ENCODE results near the gene TFDP1. TPM values are rescaled to one million over a fixed set of nuclear protein-coding genes. Genes with fewer than 3 reads are reported as not detected.
"Not testable (repeated sequence)": the region's sequence is repeated elsewhere in the genome, so short reads cannot be mapped to it uniquely, and the experiment has no call there.

TFDP1 gene
- total RNA-seq, 5 donors from 2014 or later (not counting 1 experiment from before 2014, with no cell fraction given), result 25.8 to 38.3 (median 34.1) TPM

DNA sequence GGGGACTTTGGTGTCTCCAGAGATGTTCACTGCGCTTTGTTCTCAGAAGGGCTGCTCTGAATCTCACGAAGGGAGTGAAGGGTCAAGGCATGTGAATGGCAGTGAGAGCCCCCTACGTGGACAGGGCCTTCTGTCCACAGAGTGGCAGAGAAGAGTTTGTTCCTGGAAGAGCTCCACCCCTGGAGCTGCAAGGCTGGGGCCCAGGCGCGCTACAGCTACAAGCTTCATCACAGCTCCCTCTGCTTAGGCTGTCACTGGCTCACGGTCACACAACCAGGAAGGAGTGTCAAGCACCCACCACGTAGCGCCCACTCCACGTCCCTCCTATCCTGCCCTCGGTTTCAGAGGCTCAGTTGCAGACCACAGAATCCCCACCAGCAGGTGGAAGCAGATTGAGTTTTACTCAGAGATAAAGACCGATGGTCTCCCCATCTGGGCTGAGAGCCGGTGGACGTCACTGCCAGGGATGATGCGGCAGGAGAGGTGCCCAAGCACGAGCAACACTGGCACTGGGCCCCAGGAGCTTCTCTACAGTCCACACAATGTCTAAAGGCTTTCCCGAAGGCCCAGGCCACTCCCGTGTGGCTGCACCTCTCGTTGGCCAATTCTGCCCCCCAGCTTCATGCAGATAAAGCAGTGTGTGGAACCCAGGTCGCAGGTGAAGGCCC is 23.0 kb upstream of the TFDP1 start:
- Histone ChIP-seq H3K27ac (ENCODE audit: low read length) (no peak overlapping the region), H3K36me3 (ENCODE audit: control insufficient read depth in 2 of 2, extremely low read depth in 1 of 2, insufficient read depth in 1 of 2, low read length in 1 of 2) (no peaks in the 10 kb centered on the region), H3K27me3 (replicated peaks in 1 of 2; ENCODE audit: control insufficient read depth in 2 of 2, extremely low read depth in 1 of 2, insufficient read depth in 2 of 2, low read length in 1 of 2) (peaks cover 0 to 26% of the 10 kb centered on the region in 2 experiments), H3K9me3 (no peaks in the 10 kb centered on the region), H3K4me1 (ENCODE audit: control insufficient read depth in 1 of 2, extremely low read depth in 1 of 2, insufficient read depth in 2 of 2, low read length in 2 of 2) (peaks cover 0 to 5% of the 10 kb centered on the region in 2 experiments), H3K4me3 (ENCODE audit: control insufficient read depth in 1 of 2, extremely low read depth in 1 of 2, low read length in 1 of 2) (no peak overlapping the region)
- Mint-ChIP-seq H3K9me3 (no peaks in the 10 kb centered on the region), H3K4me1 (peaks cover 0 to 4% (median 3%) of the 10 kb centered on the region in 3 donors), H3K4me3 (no peak overlapping the region), H3K36me3 (no peaks in the 10 kb centered on the region), H3K27ac (no peak overlapping the region), H3K27me3 (peaks cover 5 to 6% of the 10 kb centered on the region in 2 donors)
- ATAC-seq (replicated peaks in 1 of 4) (no peak), DNase-seq (no peak)
- ChIA-PET CTCF (interaction anchor here (0.6 to 0.8 kb wide), 2 partner anchors 15 to 41 kb away, joined by 3 read pairs; no protein-coding TSS in a partner anchor), POLR2A (no interaction called here)
- 85% methylated on average over 18 of the region's 19 CpGs for WGBS (ENCODE audit: insufficient coverage)

DNA sequence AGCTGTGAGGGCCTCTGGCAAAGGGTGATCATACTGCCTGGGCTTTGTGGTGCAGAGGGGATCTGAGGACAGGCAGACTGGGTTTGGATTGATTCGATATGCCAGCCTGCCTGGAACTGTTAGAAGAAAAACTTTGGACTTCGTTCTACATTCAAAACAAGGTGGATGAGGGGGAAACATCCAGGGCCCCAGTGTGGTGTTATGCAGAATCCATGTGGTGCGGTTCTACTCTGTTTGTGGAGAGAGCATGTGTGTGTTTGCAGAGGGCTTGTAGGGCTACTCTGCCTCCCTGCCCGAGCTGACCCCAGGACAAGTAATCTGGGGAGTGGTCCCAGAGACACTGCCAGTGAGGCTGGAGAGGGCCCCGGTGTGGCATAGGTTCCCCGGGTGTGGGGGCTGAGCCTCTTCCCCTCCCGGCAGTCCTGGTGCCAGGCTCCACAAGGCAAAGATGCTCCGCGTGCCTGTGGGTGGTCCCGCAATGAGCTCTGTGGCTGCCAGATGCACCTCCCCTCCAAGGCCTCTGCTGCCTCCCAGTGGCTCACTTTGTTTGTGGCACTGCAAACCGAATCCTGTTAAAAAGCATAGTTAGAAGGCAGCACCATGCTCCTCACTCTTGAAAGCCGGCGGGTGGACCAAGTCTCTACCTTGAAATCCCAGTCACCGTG is 22.3 kb upstream of the TFDP1 start:
- no peaks in the 10 kb centered on the region for H3K9me3 ChIP-seq
- H3K9me3 Mint-ChIP-seq, result no peaks in the 10 kb centered on the region
- no peak overlapping the region for H3K4me3 ChIP-seq (ENCODE audit: control insufficient read depth in 1 of 2, extremely low read depth in 1 of 2, low read length in 1 of 2)
- H3K36me3 Mint-ChIP-seq, result no peaks in the 10 kb centered on the region
- peaks cover 0 to 4% (median 3%) of the 10 kb centered on the region in 3 donors for H3K4me1 Mint-ChIP-seq
- peaks cover 0 to 5% of the 10 kb centered on the region in 2 experiments for H3K4me1 ChIP-seq (ENCODE audit: control insufficient read depth in 1 of 2, extremely low read depth in 1 of 2, insufficient read depth in 2 of 2, low read length in 2 of 2)
- H3K27ac Mint-ChIP-seq, result no peak overlapping the region
- WGBS (ENCODE audit: insufficient coverage), result 36% methylated on average over 14 of the region's 14 CpGs
- peaks cover 0 to 32% of the 10 kb centered on the region in 2 experiments for H3K27me3 ChIP-seq (replicated peaks in 1 of 2; ENCODE audit: control insufficient read depth in 2 of 2, extremely low read depth in 1 of 2, insufficient read depth in 2 of 2, low read length in 1 of 2)
- H3K4me3 Mint-ChIP-seq, result no peak overlapping the region
- DNase-seq (peak in 29 of 35 experiments; percentile 10 to 53 (median 35)), ATAC-seq (replicated peaks in 1 of 4) (peak; percentile 37 to 71 (median 66))
- CTCF ChIA-PET, result interaction anchor here (0.6 to 0.8 kb wide), 2 partner anchors 15 to 40 kb away, joined by 3 read pairs; no protein-coding TSS in a partner anchor
- peaks cover 9 to 11% of the 10 kb centered on the region in 2 donors for H3K27me3 Mint-ChIP-seq
- POLR2A ChIA-PET, result no interaction called here
- H3K27ac ChIP-seq (ENCODE audit: low read length), result no peak overlapping the region
- H3K36me3 ChIP-seq (ENCODE audit: control insufficient read depth in 2 of 2, extremely low read depth in 1 of 2, insufficient read depth in 1 of 2, low read length in 1 of 2), result no peaks in the 10 kb centered on the region

DNA sequence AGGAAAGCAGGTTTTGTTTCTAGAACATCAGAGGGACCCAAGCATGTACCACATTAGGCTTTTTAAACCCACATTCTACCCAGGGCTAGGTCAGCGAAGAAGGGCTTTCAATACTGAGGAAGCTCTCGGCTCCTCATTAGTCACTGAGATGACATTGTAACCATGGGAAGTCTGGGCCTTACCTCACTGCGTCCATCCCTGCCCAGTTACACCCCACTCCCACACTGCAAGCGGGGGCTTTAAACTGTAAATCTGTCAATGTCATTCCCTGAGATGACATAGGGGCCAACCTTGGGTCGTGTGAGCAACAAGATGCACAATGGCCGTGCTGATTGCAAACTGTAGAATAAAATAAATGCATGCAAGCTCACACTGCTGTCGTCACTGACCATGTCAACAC is 21.7 kb upstream of the TFDP1 start:
- Mint-ChIP-seq H3K4me1 (peaks cover 0 to 4% (median 3%) of the 10 kb centered on the region in 3 donors), H3K4me3 (no peak overlapping the region), H3K27ac (no peak overlapping the region), H3K9me3 (no peaks in the 10 kb centered on the region), H3K27me3 (peaks cover 9 to 14% of the 10 kb centered on the region in 2 donors), H3K36me3 (no peaks in the 10 kb centered on the region)
- Histone ChIP-seq H3K27ac (ENCODE audit: low read length) (no peak overlapping the region), H3K27me3 (replicated peaks in 1 of 2; ENCODE audit: control insufficient read depth in 2 of 2, extremely low read depth in 1 of 2, insufficient read depth in 2 of 2, low read length in 1 of 2) (peaks cover 0 to 36% of the 10 kb centered on the region in 2 experiments), H3K36me3 (ENCODE audit: control insufficient read depth in 2 of 2, extremely low read depth in 1 of 2, insufficient read depth in 1 of 2, low read length in 1 of 2) (no peaks in the 10 kb centered on the region), H3K4me3 (ENCODE audit: control insufficient read depth in 1 of 2, extremely low read depth in 1 of 2, low read length in 1 of 2) (no peak overlapping the region), H3K9me3 (no peaks in the 10 kb centered on the region), H3K4me1 (ENCODE audit: control insufficient read depth in 1 of 2, extremely low read depth in 1 of 2, insufficient read depth in 2 of 2, low read length in 2 of 2) (peaks cover 0 to 5% of the 10 kb centered on the region in 2 experiments)
- ChIA-PET POLR2A (no interaction called here), CTCF (interaction anchor here in 1 of 2 donors (0.8 kb wide), 1 partner anchor 14 kb away, joined by 3 read pairs; no protein-coding TSS in a partner anchor)
- ATAC-seq (replicated peaks in 1 of 4) (no peak), DNase-seq (no peak)
- WGBS (ENCODE audit: insufficient coverage), result 70% methylated on average over 7 of the region's 7 CpGs

DNA sequence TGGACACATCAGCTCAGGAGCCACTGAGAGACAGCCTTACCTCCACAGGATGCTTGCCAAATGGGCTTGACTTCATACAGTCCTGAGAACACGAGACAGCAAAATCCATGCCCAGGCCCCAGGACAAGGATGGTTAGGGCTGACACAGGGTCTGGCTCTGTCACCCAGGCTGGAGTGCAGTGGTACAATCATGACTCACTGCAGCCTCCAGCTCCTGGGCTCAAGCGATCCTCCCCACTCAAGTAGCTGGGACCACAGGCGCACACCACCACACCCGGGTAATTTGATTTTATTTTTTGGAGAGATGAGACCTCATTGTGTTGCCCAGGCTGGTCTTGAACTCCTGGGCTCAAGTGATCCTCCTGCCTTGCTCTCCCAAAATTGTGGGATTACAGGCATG is 21.0 kb upstream of the TFDP1 start:
- H3K27ac ChIP-seq (ENCODE audit: low read length); H3K4me3 Mint-ChIP-seq; ATAC-seq (replicated peaks in 1 of 4); H3K36me3 Mint-ChIP-seq; POLR2A ChIA-PET; H3K9me3 Mint-ChIP-seq; H3K9me3 ChIP-seq; CTCF ChIA-PET; DNase-seq; H3K4me3 ChIP-seq (ENCODE audit: control insufficient read depth in 1 of 2, extremely low read depth in 1 of 2, low read length in 1 of 2); H3K27ac Mint-ChIP-seq; H3K4me1 ChIP-seq (ENCODE audit: control insufficient read depth in 1 of 2, extremely low read depth in 1 of 2, insufficient read depth in 2 of 2, low read length in 2 of 2); H3K36me3 ChIP-seq (ENCODE audit: control insufficient read depth in 2 of 2, extremely low read depth in 1 of 2, insufficient read depth in 1 of 2, low read length in 1 of 2); H3K4me1 Mint-ChIP-seq: not testable (repeated sequence)
- WGBS (ENCODE audit: insufficient coverage), result 63% methylated on average over 2 of the region's 4 CpGs
- H3K27me3 ChIP-seq (replicated peaks in 1 of 2; ENCODE audit: control insufficient read depth in 2 of 2, extremely low read depth in 1 of 2, insufficient read depth in 2 of 2, low read length in 1 of 2), result peaks cover 0 to 36% of the 10 kb centered on the region in 2 experiments
- H3K27me3 Mint-ChIP-seq, result peaks cover 9 to 15% of the 10 kb centered on the region in 2 donors

DNA sequence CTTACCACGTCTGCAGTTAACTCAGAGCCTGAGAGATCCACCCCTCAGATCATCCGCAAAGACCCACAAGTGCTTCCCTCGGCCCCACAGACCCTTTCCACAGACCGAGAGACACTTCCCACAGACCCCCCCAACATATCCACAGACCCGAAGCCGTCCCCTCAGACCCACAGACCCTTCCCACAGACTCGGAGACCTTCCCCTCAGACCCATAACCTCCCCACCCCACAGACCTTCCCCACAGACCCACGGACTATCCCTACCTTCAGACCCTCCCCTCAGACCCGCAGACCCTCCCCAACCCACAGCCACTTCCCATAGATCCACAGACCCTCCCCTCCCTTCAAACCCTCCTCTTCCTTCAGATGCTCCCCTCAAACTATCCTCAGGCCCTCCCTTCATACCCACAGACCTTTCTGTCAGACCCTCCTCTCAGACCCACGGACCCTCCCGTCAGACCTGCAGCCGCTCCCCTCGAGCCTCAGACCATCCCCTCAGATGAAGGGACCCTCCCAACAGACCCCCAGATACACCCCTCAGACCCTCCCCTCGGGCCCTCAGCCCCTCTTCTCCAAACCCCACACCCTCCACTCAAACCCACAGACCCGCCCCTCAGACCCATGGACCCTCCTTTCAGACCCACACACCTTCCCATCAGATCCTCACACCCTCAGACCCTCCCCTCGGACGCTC is 20.1 kb upstream of the TFDP1 start:
- no peak overlapping the region for H3K4me3 ChIP-seq (ENCODE audit: control insufficient read depth in 1 of 2, extremely low read depth in 1 of 2, low read length in 1 of 2)
- 72% methylated on average over 17 of the region's 17 CpGs for WGBS (ENCODE audit: insufficient coverage)
- H3K27me3 ChIP-seq (replicated peaks in 1 of 2; ENCODE audit: control insufficient read depth in 2 of 2, extremely low read depth in 1 of 2, insufficient read depth in 2 of 2, low read length in 1 of 2), result peaks cover 0 to 36% of the 10 kb centered on the region in 2 experiments
- ChIA-PET CTCF (no interaction called here), POLR2A (no interaction called here)
- Mint-ChIP-seq H3K4me1 (peaks cover 0 to 4% (median 3%) of the 10 kb centered on the region in 3 donors), H3K4me3 (no peak overlapping the region), H3K27ac (no peak overlapping the region), H3K27me3 (peaks cover 16 to 24% of the 10 kb centered on the region in 2 donors), H3K9me3 (no peaks in the 10 kb centered on the region), H3K36me3 (no peaks in the 10 kb centered on the region)
- no peak for ATAC-seq (replicated peaks in 1 of 4)
- no peaks in the 10 kb centered on the region for H3K9me3 ChIP-seq
- H3K4me1 ChIP-seq (ENCODE audit: control insufficient read depth in 1 of 2, extremely low read depth in 1 of 2, insufficient read depth in 2 of 2, low read length in 2 of 2), result peaks cover 0 to 5% of the 10 kb centered on the region in 2 experiments
- no peak for DNase-seq
- H3K36me3 ChIP-seq (ENCODE audit: control insufficient read depth in 2 of 2, extremely low read depth in 1 of 2, insufficient read depth in 1 of 2, low read length in 1 of 2), result no peaks in the 10 kb centered on the region
- no peak overlapping the region for H3K27ac ChIP-seq (ENCODE audit: low read length)

DNA sequence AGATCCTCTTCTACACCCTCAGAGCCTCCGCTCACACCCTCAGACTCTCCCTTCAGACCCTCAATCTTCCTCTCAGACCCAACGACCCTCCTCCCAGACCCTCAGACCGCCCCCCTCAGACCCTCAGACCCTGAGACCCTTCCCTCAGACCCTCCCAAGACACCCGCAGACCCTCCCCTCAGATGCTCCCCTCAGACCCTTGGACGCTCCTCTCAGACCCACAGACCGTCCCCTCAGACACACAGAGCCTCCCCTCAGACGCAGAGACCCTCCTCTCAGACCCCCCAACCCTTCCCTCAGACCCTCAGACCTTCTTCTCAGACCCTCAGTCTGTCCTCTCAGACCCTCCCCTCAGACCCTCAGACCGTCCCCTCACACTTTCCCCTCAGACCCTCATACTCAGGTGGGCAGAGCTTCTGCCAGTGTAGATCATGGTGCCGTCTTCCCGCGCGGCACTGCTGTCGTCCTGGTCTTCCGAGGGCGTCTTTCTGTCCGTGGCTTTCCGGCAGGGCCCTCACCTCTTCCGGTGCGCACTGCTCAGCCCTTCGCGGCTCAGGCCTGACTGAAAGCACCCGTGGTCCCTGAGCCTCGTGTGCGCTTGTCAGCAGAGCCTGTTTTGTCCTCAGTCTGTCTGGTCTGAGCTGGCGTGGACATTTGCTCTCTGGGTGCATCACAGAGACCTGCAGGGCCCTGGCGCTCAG is 18.9 kb upstream of the TFDP1 start:
- 82% methylated on average over 21 of the region's 26 CpGs for WGBS (ENCODE audit: insufficient coverage)
- CTCF ChIA-PET, result no interaction called here
- DNase-seq, result no peak

More for the DNA sequence above, 18.9 kb upstream of the TFDP1 start:
- H3K4me1 ChIP-seq (ENCODE audit: control insufficient read depth in 1 of 2, extremely low read depth in 1 of 2, insufficient read depth in 2 of 2, low read length in 2 of 2), result peaks cover 0 to 5% of the 10 kb centered on the region in 2 experiments
- peaks cover 0 to 4% (median 3%) of the 10 kb centered on the region in 3 donors for H3K4me1 Mint-ChIP-seq
- no peak for ATAC-seq (replicated peaks in 1 of 4)
- H3K9me3 Mint-ChIP-seq, result no peaks in the 10 kb centered on the region
- no peak overlapping the region for H3K4me3 ChIP-seq (ENCODE audit: control insufficient read depth in 1 of 2, extremely low read depth in 1 of 2, low read length in 1 of 2)
- POLR2A ChIA-PET, result no interaction called here
- H3K27ac Mint-ChIP-seq, result no peak overlapping the region
- no peak overlapping the region for H3K27ac ChIP-seq (ENCODE audit: low read length)
- no peaks in the 10 kb centered on the region for H3K36me3 Mint-ChIP-seq
- H3K27me3 ChIP-seq (replicated peaks in 1 of 2; ENCODE audit: control insufficient read depth in 2 of 2, extremely low read depth in 1 of 2, insufficient read depth in 2 of 2, low read length in 1 of 2), result peaks cover 0 to 36% of the 10 kb centered on the region in 2 experiments
- H3K36me3 ChIP-seq (ENCODE audit: control insufficient read depth in 2 of 2, extremely low read depth in 1 of 2, insufficient read depth in 1 of 2, low read length in 1 of 2), result no peaks in the 10 kb centered on the region
- no peak overlapping the region for H3K4me3 Mint-ChIP-seq
- H3K9me3 ChIP-seq, result no peaks in the 10 kb centered on the region
- H3K27me3 Mint-ChIP-seq, result peaks cover 22 to 24% of the 10 kb centered on the region in 2 donors
